HG02642 (cell line): ENCODE results near the gene TNFAIP3.

Experiments used
- ATAC-seq: cut with Tn5 transposase; IDR thresholded peaks from one replicate; pipeline ENCODE4 v1.9.1; 2021; ENCODE audit warnings: mild to moderate bottlenecking; ENCODE audit not compliant: unreplicated experiment, poor library complexity

TNFAIP3 gene

GRCh38 chr6:137915790-137916189 lies 48.7 kb downstream of the TNFAIP3 start:
- no peak for ATAC-seq

GRCh38 chr6:137917551-137918325 lies 50.7 kb downstream of the TNFAIP3 start:
- ATAC-seq, result no peak

- ATAC-seq, result no peak
Observed at GRCh38 chr6:137919502-137919823, 52.4 kb downstream of the TNFAIP3 start.

GRCh38 chr6:137919837-137920730 lies 53.0 kb downstream of the TNFAIP3 start:
- ATAC-seq, result peak; percentile 61

GRCh38 chr6:137921823-137922222 lies 54.8 kb downstream of the TNFAIP3 start:
- no peak for ATAC-seq

- no peak for ATAC-seq
Observed at GRCh38 chr6:137923866-137924653, 57.0 kb downstream of the TNFAIP3 start.

GRCh38 chr6:137925141-137925698 lies 58.2 kb downstream of the TNFAIP3 start:
- ATAC-seq, result no peak

- no peak for ATAC-seq
Observed at GRCh38 chr6:137926207-137926731, 59.2 kb downstream of the TNFAIP3 start.

- ATAC-seq, result no peak
Observed at GRCh38 chr6:137926985-137927384, 59.9 kb downstream of the TNFAIP3 start.

- peak; percentile 92 for ATAC-seq
Observed at GRCh38 chr6:137927777-137928218, 60.7 kb downstream of the TNFAIP3 start.

- peak; percentile 26 for ATAC-seq
Observed at GRCh38 chr6:137928286-137928685, 61.2 kb downstream of the TNFAIP3 start.

GRCh38 chr6:137931849-137932465 lies 64.9 kb downstream of the TNFAIP3 start:
- no peak for ATAC-seq
